DOHH2 (cell line): ENCODE data around the gene PPP3CA.

Experiments
- EZH2phosphoT487 ChIP-seq: fragments of 200-600 bp; sonication (generic); IDR thresholded peaks from 2 replicates; pipeline ENCODE4 v1.6.1; 2017; ENCODE audit warnings: borderline replicate concordance, mild to moderate bottlenecking, antibody characterized with exemption, low read length, moderate library complexity, mixed read lengths
- TF ChIP-seq, protein P1 (sequence below): fragments of 200-600 bp; sonication (generic); IDR thresholded peaks from one replicate; pipeline ENCODE4 v1.5.1; 2014; ENCODE audit warnings: antibody characterized with exemption, mild to moderate bottlenecking, low read depth, low read length; ENCODE audit not compliant: poor library complexity, severe bottlenecking

- TF ChIP-seq, protein P1, sequence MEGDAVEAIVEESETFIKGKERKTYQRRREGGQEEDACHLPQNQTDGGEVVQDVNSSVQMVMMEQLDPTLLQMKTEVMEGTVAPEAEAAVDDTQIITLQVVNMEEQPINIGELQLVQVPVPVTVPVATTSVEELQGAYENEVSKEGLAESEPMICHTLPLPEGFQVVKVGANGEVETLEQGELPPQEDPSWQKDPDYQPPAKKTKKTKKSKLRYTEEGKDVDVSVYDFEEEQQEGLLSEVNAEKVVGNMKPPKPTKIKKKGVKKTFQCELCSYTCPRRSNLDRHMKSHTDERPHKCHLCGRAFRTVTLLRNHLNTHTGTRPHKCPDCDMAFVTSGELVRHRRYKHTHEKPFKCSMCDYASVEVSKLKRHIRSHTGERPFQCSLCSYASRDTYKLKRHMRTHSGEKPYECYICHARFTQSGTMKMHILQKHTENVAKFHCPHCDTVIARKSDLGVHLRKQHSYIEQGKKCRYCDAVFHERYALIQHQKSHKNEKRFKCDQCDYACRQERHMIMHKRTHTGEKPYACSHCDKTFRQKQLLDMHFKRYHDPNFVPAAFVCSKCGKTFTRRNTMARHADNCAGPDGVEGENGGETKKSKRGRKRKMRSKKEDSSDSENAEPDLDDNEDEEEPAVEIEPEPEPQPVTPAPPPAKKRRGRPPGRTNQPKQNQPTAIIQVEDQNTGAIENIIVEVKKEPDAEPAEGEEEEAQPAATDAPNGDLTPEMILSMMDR = no peak
- no peak for TF ChIP-seq EZH2phosphoT487
Observed at GRCh38 chr4:101055392-101055791, 291.9 kb downstream of the PPP3CA start.
